A673 (cell line): ENCODE measurements around the gene DYNC2LI1.

ENCODE experiments used
- EZH2 ChIP-seq: fragments of 200-600 bp; sonication (generic); IDR thresholded peaks from 2 replicates; pipeline ENCODE4 v1.6.1; 2017; ENCODE audit warnings: borderline replicate concordance, low read depth, mild to moderate bottlenecking, mixed read lengths, antibody characterized with exemption, low read length; ENCODE audit not compliant: poor library complexity, severe bottlenecking
- TF ChIP-seq, protein P1 (sequence below): fragments of 300-800, 200-600 bp; sonication (generic); conservative IDR thresholded peaks from 2 replicates; pipeline ENCODE4 v1.5.1; 2017; ENCODE audit warnings: low read depth, mild to moderate bottlenecking, antibody characterized with exemption, low read length, moderate library complexity, mixed read lengths

DNA sequence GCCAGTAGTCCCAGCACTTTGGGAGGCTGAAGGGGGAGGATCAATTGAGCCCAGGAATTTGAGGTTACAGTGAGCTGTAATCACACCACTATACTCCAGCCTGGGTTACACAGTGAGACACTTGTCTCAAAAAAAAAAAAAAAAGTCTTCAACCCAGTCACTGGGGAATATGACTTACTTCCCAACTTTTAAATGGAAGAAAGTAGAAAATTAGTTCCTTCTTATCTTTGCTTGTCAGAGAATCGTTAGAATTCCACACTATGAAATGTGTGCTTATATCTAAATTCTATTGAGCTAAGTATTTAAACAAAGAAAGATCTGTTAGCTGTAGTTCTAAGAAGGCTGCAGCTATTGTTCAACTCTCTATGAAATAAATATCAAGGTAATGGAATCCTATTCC is 22.4 kb downstream of the DYNC2LI1 start:
- TF ChIP-seq, protein P1, sequence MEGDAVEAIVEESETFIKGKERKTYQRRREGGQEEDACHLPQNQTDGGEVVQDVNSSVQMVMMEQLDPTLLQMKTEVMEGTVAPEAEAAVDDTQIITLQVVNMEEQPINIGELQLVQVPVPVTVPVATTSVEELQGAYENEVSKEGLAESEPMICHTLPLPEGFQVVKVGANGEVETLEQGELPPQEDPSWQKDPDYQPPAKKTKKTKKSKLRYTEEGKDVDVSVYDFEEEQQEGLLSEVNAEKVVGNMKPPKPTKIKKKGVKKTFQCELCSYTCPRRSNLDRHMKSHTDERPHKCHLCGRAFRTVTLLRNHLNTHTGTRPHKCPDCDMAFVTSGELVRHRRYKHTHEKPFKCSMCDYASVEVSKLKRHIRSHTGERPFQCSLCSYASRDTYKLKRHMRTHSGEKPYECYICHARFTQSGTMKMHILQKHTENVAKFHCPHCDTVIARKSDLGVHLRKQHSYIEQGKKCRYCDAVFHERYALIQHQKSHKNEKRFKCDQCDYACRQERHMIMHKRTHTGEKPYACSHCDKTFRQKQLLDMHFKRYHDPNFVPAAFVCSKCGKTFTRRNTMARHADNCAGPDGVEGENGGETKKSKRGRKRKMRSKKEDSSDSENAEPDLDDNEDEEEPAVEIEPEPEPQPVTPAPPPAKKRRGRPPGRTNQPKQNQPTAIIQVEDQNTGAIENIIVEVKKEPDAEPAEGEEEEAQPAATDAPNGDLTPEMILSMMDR = no peak
- TF ChIP-seq EZH2 = no peak
